ENCODE data around the gene NOX3. TPM values are rescaled to one million over a fixed set of nuclear protein-coding genes. Genes with fewer than 3 reads are reported as not detected.

NOX3 gene, protein sequence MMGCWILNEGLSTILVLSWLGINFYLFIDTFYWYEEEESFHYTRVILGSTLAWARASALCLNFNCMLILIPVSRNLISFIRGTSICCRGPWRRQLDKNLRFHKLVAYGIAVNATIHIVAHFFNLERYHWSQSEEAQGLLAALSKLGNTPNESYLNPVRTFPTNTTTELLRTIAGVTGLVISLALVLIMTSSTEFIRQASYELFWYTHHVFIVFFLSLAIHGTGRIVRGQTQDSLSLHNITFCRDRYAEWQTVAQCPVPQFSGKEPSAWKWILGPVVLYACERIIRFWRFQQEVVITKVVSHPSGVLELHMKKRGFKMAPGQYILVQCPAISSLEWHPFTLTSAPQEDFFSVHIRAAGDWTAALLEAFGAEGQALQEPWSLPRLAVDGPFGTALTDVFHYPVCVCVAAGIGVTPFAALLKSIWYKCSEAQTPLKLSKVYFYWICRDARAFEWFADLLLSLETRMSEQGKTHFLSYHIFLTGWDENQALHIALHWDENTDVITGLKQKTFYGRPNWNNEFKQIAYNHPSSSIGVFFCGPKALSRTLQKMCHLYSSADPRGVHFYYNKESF
- total RNA-seq (2022; extraction: Qiagen RNA extraction; ENCODE audit: low read depth) = not detected in 5 replicates

GRCh38 chr6:155455766-155456165 is at the start of gene NOX3:
TSS of gene NOX3 (minus strand) at chr6:155455839. CDS start at chr6:155455800, 39 bp downstream.

Other genes starting within 250 kb of the NOX3 start
- gene CLDN20, start 191.8 kb downstream of the NOX3 start, total RNA-seq (2022; extraction: Qiagen RNA extraction; ENCODE audit: low read depth) = not detected in 5 replicates
- 7.2 to 9.5 TPM (median 8.8 TPM) in 5 replicates for gene TFB1M, start 141.4 kb downstream of the NOX3 start, total RNA-seq (2022; extraction: Qiagen RNA extraction; ENCODE audit: low read depth)